PFSK-1 (cell line): ENCODE results near the gene CCDC28A.

Experiments used
- POLR2AphosphoS5 ChIP-seq: IDR thresholded peaks from 2 replicates; pipeline ENCODE4 v1.6.1; 2012; ENCODE audit warnings: low read depth, mild to moderate bottlenecking, control low read depth, low read length, moderate library complexity
- REST ChIP-seq, 2 experiments: IDR thresholded peaks; 2 replicates each; pipeline versions ENCODE4 v1.6.1 to v1.8.0; 2011 to 2012; ENCODE audit warnings: low read depth in 2 of 2, low read length in 2 of 2, control low read depth in 1 of 2, inconsistent platforms in 1 of 2, mild to moderate bottlenecking in 1 of 2, moderate library complexity in 1 of 2; ENCODE audit not compliant: insufficient read depth in 1 of 2

- no peak for TF ChIP-seq REST (IDR thresholded peaks at IDR 0.05; ENCODE audit: insufficient read depth in 1 of 2, low read depth in 2 of 2, low read length in 2 of 2)
- no peak for TF ChIP-seq POLR2AphosphoS5
Observed at GRCh38 chr6:138736640-138737039, 36.9 kb upstream of the CCDC28A start.
